ENCODE data around the gene HPGDS. TPM values are rescaled to one million over a fixed set of nuclear protein-coding genes. Genes with fewer than 3 reads are reported as not detected.
"Not testable (repeated sequence)": the region's sequence is repeated elsewhere in the genome, so short reads cannot be mapped to it uniquely, and the experiment has no call there.

The HPGDS gene
- polyA plus RNA-seq, 1 of the 3 experiments (the other 2 are of a cell fraction): not detected

DNA sequence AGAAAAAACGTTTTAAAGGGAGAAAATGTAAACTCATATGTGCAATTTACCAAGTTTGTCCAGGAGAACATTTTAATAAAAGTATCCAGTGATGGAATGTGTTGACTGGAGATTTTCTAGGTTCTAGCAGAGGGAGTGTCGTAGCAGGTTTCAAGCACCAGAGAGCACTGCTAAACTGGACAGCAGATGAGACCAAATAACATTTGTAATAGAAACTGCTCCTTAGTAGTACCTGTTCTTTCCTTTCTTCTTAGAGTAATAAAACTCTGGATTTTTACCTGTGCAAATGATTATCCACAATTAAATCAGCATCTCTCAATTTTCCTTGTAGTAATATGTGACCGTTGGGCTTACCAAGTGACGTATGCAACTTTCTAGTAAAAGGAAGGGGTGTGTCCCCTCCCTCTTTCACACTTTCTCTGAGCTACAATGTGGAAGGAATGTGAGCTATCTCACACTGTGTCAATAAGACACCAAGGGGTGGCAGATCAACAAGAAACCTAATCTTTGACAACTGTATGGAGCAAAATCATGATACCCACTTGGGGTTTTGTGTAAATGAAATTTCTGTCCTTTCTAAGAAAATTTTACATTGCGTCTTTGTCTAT lies 9.5 kb downstream of the HPGDS start (continued):
- TF ChIP-seq RAD21 (IDR thresholded peaks at IDR 0.05; ENCODE audit: low read length): peak; percentile 41; the same call in 1 of the 2 replicates

DNA sequence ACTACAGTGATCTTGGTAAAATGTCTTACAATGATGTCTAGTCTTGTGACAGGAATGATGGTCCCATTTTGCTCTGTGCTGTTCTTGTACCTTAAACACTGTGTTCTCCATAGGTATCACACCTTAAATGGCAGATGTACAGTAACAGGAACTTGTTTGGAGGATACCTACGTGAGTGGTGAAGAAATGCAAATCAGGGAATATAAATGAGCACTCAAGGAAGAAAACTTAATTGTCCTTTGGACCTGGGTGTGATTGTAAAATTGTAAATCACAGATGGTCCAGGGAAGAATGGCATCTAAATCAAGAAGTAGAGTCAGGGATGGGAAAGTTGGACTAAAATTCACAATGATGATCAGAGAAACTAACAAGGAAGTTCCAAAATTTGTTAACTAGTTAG lies 12.7 kb downstream of the HPGDS start:
- Histone ChIP-seq H3K4me1 (ENCODE audit: control insufficient read depth in 1 of 2, insufficient read depth in 2 of 2, low read depth in 1 of 2, low read length in 1 of 2) (no peaks in the 10 kb centered on the region), H3K27me3 (ENCODE audit: insufficient read depth) (no peaks in the 10 kb centered on the region), H3K4me3 (ENCODE audit: low read depth in 2 of 2, low read length in 1 of 2) (no peak overlapping the region), H3K9me3 (peaks cover 10% of the 10 kb centered on the region), H2AFZ (ENCODE audit: low read depth) (no peak overlapping the region), H3K27ac (ENCODE audit: low read depth in 2 of 2, low read length in 1 of 2) (no peak overlapping the region), H3K36me3 (replicated peaks in 1 of 2; ENCODE audit: control insufficient read depth in 1 of 2, insufficient read depth in 2 of 2, low read length in 1 of 2) (no peaks in the 10 kb centered on the region), H3K9ac (no peak overlapping the region), H3F3A (replicated peaks; ENCODE audit: insufficient read depth) (no peaks in the 10 kb centered on the region), H3K4me2 (no peak overlapping the region), H3K9me2 (no peaks in the 10 kb centered on the region), H3K79me2 (ENCODE audit: insufficient read depth) (no peaks in the 10 kb centered on the region), H4K20me1 (ENCODE audit: insufficient read depth) (no peaks in the 10 kb centered on the region)
- ChIA-PET CTCF (no interaction called here), POLR2A (no interaction called here)
- DNase-seq: no peak
- 3% methylated on average over 1 of the region's 1 CpG for WGBS (ENCODE audit: low lambda C conversion rate)
- TF ChIP-seq, protein P1, sequence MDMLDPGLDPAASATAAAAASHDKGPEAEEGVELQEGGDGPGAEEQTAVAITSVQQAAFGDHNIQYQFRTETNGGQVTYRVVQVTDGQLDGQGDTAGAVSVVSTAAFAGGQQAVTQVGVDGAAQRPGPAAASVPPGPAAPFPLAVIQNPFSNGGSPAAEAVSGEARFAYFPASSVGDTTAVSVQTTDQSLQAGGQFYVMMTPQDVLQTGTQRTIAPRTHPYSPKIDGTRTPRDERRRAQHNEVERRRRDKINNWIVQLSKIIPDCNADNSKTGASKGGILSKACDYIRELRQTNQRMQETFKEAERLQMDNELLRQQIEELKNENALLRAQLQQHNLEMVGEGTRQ (IDR thresholded peaks at IDR 0.05; ENCODE audit: borderline replicate concordance, low read depth, low read length): no peak
- no peak for TF ChIP-seq YY1 (IDR thresholded peaks at IDR 0.05; ENCODE audit: low read depth)
- no peak for TF ChIP-seq MEF2A (IDR thresholded peaks at IDR 0.05; ENCODE audit: borderline replicate concordance, low read depth)
- no peak for TF ChIP-seq RFX5 (IDR thresholded peaks at IDR 0.05; ENCODE audit: low read length)
- TF ChIP-seq SMC3 (IDR thresholded peaks at IDR 0.05; ENCODE audit: low read depth, low read length): no peak

GRCh38 chr4:94325835-94326234 lies 16.8 kb downstream of the HPGDS start:
- POLR2A ChIA-PET: no interaction called here
- TF ChIP-seq TAF1 (IDR thresholded peaks at IDR 0.05; ENCODE audit: borderline replicate concordance, low read depth, low read length): no peak
- TF ChIP-seq RXRA (IDR thresholded peaks at IDR 0.05; ENCODE audit: borderline replicate concordance, low read depth): no peak
- TF ChIP-seq, protein P2, sequence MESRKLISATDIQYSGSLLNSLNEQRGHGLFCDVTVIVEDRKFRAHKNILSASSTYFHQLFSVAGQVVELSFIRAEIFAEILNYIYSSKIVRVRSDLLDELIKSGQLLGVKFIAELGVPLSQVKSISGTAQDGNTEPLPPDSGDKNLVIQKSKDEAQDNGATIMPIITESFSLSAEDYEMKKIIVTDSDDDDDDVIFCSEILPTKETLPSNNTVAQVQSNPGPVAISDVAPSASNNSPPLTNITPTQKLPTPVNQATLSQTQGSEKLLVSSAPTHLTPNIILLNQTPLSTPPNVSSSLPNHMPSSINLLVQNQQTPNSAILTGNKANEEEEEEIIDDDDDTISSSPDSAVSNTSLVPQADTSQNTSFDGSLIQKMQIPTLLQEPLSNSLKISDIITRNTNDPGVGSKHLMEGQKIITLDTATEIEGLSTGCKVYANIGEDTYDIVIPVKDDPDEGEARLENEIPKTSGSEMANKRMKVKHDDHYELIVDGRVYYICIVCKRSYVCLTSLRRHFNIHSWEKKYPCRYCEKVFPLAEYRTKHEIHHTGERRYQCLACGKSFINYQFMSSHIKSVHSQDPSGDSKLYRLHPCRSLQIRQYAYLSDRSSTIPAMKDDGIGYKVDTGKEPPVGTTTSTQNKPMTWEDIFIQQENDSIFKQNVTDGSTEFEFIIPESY (IDR thresholded peaks at IDR 0.05; ENCODE audit: borderline replicate concordance, low read depth): no peak
- no peak for TF ChIP-seq RAD21 (IDR thresholded peaks at IDR 0.05; ENCODE audit: low read length)
- TF ChIP-seq TEAD4 (IDR thresholded peaks at IDR 0.05; ENCODE audit: borderline replicate concordance, insufficient read depth): no peak
- no peak for TF ChIP-seq EZH2phosphoT487 (IDR thresholded peaks at IDR 0.05; ENCODE audit: borderline replicate concordance, low read depth)
- TF ChIP-seq, protein P1 (IDR thresholded peaks at IDR 0.05; ENCODE audit: borderline replicate concordance, low read depth, low read length): no peak
- TF ChIP-seq RCOR1 (IDR thresholded peaks at IDR 0.05; ENCODE audit: low read length): no peak
- no peak for TF ChIP-seq GATA2 (CRISPR knock-in tag; IDR thresholded peaks at IDR 0.05)
- TF ChIP-seq NFIC (IDR thresholded peaks at IDR 0.05; ENCODE audit: borderline replicate concordance): no peak
- TF ChIP-seq YY1 (IDR thresholded peaks at IDR 0.05; ENCODE audit: low read depth): no peak
- no peak for TF ChIP-seq PBX3 (IDR thresholded peaks at IDR 0.05)
- TF ChIP-seq MEF2A (IDR thresholded peaks at IDR 0.05; ENCODE audit: borderline replicate concordance, low read depth): no peak
- no peak for TF ChIP-seq MXI1 (IDR thresholded peaks at IDR 0.05; ENCODE audit: low read depth, low read length)
- Histone ChIP-seq H3K4me3 (ENCODE audit: low read depth in 2 of 2, low read length in 1 of 2) (no peak overlapping the region), H3K27me3 (ENCODE audit: insufficient read depth) (no peaks in the 10 kb centered on the region), H3K36me3 (replicated peaks in 1 of 2; ENCODE audit: control insufficient read depth in 1 of 2, insufficient read depth in 2 of 2, low read length in 1 of 2) (no peaks in the 10 kb centered on the region), H3F3A (replicated peaks; ENCODE audit: insufficient read depth) (no peaks in the 10 kb centered on the region), H4K20me1 (ENCODE audit: insufficient read depth) (no peaks in the 10 kb centered on the region), H3K27ac (ENCODE audit: low read depth in 2 of 2, low read length in 1 of 2) (no peak overlapping the region), H3K9me3 (peaks cover 10% of the 10 kb centered on the region), H3K9ac (no peak overlapping the region), H3K79me2 (ENCODE audit: insufficient read depth) (no peaks in the 10 kb centered on the region), H3K4me1 (ENCODE audit: control insufficient read depth in 1 of 2, insufficient read depth in 2 of 2, low read depth in 1 of 2, low read length in 1 of 2) (no peaks in the 10 kb centered on the region), H3K4me2 (no peak overlapping the region), H2AFZ (ENCODE audit: low read depth) (no peak overlapping the region), H3K9me2 (no peaks in the 10 kb centered on the region)
- CTCF ChIA-PET: interaction anchor here (0.9 kb wide), 1 partner anchor 81 kb away, joined by 3 read pairs; no protein-coding TSS in a partner anchor
- no peak for DNase-seq
- 14% methylated on average over 1 of the region's 1 CpG for WGBS (ENCODE audit: low lambda C conversion rate)

DNA sequence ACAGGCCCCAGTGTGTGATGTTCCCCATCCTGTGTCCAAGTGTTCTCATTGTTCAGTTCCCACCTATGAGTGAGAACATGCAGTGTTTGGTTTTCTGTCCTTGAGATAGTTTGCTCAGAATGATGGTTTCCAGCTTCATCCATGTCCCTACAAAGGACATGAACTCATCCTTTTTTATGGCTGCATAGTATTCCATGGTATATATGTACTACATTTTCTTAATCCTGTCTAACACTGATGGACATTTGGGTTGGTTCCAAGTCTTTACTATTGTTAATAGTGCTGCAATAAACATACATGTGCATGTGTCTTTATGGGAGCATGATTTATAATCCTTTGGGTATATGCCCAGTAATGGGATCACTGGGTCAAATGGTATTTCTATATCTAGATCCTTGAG lies 22.7 kb downstream of the HPGDS start:
- H3K79me2 ChIP-seq (ENCODE audit: insufficient read depth); H3K27me3 ChIP-seq (ENCODE audit: insufficient read depth); H4K20me1 ChIP-seq (ENCODE audit: insufficient read depth); POLR2A ChIA-PET; H3K4me1 ChIP-seq (ENCODE audit: control insufficient read depth in 1 of 2, insufficient read depth in 2 of 2, low read depth in 1 of 2, low read length in 1 of 2); H3K4me2 ChIP-seq; H2AFZ ChIP-seq (ENCODE audit: low read depth); H3K9ac ChIP-seq; DNase-seq; H3F3A ChIP-seq (replicated peaks; ENCODE audit: insufficient read depth); H3K9me2 ChIP-seq; H3K36me3 ChIP-seq (replicated peaks in 1 of 2; ENCODE audit: control insufficient read depth in 1 of 2, insufficient read depth in 2 of 2, low read length in 1 of 2); CTCF ChIA-PET; H3K9me3 ChIP-seq; H3K4me3 ChIP-seq (ENCODE audit: low read depth in 2 of 2, low read length in 1 of 2); H3K27ac ChIP-seq (ENCODE audit: low read depth in 2 of 2, low read length in 1 of 2): not testable (repeated sequence)

Data from SK-N-SH (cell line).